Panc1 (cell line): ENCODE data around the gene FAM118A.

Source experiments
- TCF7L2 ChIP-seq: IDR thresholded peaks from 2 replicates; pipeline ENCODE4 v1.6.1; 2011; ENCODE audit warnings: mild to moderate bottlenecking, low read depth, low read length, inconsistent platforms
- TF ChIP-seq, protein P1 (sequence below): fragments of 450-650 bp; IDR thresholded peaks from 2 replicates; pipeline ENCODE4 v1.5.1; 2017; ENCODE audit warnings: mild to moderate bottlenecking
- TF ChIP-seq, protein P2 (sequence below), 2 experiments: IDR thresholded peaks; 2 replicates each; pipeline ENCODE4 v1.6.1; 2011 to 2012; ENCODE audit warnings: low read depth in 2 of 2, control low read depth in 1 of 2, low read length in 1 of 2, mild to moderate bottlenecking in 1 of 2, moderate library complexity in 1 of 2; ENCODE audit not compliant: insufficient read depth in 1 of 2

DNA sequence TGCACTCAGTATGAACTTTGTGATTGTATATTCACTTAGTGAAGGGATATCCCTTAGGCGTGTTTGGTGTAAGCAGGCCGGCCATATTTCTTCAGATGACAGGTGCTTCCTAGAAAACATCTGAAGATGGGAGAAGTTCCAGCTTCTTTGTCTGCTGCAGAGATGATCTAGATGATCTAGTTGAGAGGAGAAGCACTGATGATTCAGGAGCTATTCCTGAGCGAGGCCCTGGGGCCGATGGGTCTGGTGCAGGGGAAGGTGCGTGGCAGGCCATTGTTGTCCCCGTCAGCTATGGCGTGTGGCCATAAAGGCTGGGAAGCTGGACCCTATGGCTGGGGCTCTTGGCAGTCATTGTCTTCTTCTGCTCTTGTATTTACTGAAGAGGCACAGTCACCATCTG, 14.0 kb downstream of the FAM118A start:
- TF ChIP-seq, protein P1, sequence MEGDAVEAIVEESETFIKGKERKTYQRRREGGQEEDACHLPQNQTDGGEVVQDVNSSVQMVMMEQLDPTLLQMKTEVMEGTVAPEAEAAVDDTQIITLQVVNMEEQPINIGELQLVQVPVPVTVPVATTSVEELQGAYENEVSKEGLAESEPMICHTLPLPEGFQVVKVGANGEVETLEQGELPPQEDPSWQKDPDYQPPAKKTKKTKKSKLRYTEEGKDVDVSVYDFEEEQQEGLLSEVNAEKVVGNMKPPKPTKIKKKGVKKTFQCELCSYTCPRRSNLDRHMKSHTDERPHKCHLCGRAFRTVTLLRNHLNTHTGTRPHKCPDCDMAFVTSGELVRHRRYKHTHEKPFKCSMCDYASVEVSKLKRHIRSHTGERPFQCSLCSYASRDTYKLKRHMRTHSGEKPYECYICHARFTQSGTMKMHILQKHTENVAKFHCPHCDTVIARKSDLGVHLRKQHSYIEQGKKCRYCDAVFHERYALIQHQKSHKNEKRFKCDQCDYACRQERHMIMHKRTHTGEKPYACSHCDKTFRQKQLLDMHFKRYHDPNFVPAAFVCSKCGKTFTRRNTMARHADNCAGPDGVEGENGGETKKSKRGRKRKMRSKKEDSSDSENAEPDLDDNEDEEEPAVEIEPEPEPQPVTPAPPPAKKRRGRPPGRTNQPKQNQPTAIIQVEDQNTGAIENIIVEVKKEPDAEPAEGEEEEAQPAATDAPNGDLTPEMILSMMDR: no peak
- TF ChIP-seq TCF7L2: no peak
- TF ChIP-seq, protein P2, sequence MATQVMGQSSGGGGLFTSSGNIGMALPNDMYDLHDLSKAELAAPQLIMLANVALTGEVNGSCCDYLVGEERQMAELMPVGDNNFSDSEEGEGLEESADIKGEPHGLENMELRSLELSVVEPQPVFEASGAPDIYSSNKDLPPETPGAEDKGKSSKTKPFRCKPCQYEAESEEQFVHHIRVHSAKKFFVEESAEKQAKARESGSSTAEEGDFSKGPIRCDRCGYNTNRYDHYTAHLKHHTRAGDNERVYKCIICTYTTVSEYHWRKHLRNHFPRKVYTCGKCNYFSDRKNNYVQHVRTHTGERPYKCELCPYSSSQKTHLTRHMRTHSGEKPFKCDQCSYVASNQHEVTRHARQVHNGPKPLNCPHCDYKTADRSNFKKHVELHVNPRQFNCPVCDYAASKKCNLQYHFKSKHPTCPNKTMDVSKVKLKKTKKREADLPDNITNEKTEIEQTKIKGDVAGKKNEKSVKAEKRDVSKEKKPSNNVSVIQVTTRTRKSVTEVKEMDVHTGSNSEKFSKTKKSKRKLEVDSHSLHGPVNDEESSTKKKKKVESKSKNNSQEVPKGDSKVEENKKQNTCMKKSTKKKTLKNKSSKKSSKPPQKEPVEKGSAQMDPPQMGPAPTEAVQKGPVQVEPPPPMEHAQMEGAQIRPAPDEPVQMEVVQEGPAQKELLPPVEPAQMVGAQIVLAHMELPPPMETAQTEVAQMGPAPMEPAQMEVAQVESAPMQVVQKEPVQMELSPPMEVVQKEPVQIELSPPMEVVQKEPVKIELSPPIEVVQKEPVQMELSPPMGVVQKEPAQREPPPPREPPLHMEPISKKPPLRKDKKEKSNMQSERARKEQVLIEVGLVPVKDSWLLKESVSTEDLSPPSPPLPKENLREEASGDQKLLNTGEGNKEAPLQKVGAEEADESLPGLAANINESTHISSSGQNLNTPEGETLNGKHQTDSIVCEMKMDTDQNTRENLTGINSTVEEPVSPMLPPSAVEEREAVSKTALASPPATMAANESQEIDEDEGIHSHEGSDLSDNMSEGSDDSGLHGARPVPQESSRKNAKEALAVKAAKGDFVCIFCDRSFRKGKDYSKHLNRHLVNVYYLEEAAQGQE (IDR thresholded peaks at IDR 0.05; ENCODE audit: insufficient read depth in 1 of 2, low read depth in 2 of 2, low read length in 1 of 2): no peak
